AG09309 (cell line): ENCODE measurements around the gene EFNA5.

Experiments used
- DNase-seq: peaks from one replicate; pipeline ENCODE4 v3.0.0-alpha.2; 2010; ENCODE audit warnings: low read depth
- H3K4me3 ChIP-seq: 2 replicates; pipeline ENCODE4 v1.5.1; 2011; ENCODE audit warnings: mild to moderate bottlenecking, low read depth, low read length, moderate library complexity; ENCODE audit not compliant: control insufficient read depth
- CTCF ChIP-seq: IDR thresholded peaks from 2 replicates; pipeline ENCODE4 v1.5.1; 2011; ENCODE audit warnings: mild to moderate bottlenecking, low read depth, low read length, inconsistent platforms; ENCODE audit not compliant: insufficient read depth, control insufficient read depth; ENCODE audit errors: missing control alignments

EFNA5 gene

GRCh38 chr5:107619781-107620180 lies 51.0 kb downstream of the EFNA5 start:
- TF ChIP-seq CTCF, result no peak
- H3K4me3 ChIP-seq, result no peak overlapping the region
- no peak for DNase-seq

GRCh38 chr5:107618242-107618641 lies 52.5 kb downstream of the EFNA5 start:
- no peak for TF ChIP-seq CTCF
- no peak overlapping the region for H3K4me3 ChIP-seq
- no peak for DNase-seq

GRCh38 chr5:107617052-107617451 lies 53.7 kb downstream of the EFNA5 start:
- no peak for DNase-seq
- no peak for TF ChIP-seq CTCF
- H3K4me3 ChIP-seq, result no peak overlapping the region

GRCh38 chr5:107616213-107616612 lies 54.5 kb downstream of the EFNA5 start:
- no peak overlapping the region for H3K4me3 ChIP-seq
- no peak for DNase-seq
- no peak for TF ChIP-seq CTCF

- no peak for TF ChIP-seq CTCF
- no peak for DNase-seq
- no peak overlapping the region for H3K4me3 ChIP-seq
Measured at GRCh38 chr5:107615299-107615817, 55.4 kb downstream of the EFNA5 start.

GRCh38 chr5:107612541-107612940 lies 58.2 kb downstream of the EFNA5 start:
- no peak for TF ChIP-seq CTCF
- no peak for DNase-seq

GRCh38 chr5:107610798-107611197 lies 59.9 kb downstream of the EFNA5 start:
- no peak for TF ChIP-seq CTCF
- no peak for DNase-seq
- H3K4me3 ChIP-seq, result no peak overlapping the region

More at GRCh38 chr5:107612541-107612940, 58.2 kb downstream of the EFNA5 start:
- no peak overlapping the region for H3K4me3 ChIP-seq
